ENCODE measurements around the gene CDH22. TPM values are rescaled to one million over a fixed set of nuclear protein-coding genes. Genes with fewer than 3 reads are reported as not detected.

Gene CDH22
- total and polyA plus RNA-seq, 2 experiments from 2014 or later = 0.08 to 0.10 TPM

DNA sequence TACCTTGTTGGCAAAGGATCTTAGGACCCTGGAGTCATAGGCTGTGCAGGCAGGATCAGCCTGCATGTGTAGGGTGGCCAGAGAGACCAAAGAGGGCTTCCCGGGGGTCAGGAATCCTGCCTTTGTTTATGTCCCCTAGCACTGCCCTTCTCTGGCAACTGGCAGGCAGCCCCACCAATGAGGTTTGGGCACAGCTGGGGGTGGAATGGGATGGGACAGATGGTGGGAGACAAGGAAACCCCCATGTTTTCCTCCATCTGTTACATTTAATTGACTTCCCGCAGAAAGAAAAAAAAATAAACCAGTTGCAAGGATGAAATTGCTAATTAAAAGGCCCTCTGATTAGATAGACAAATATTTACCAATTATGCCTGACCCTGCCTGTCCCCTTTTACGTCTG is 162.6 kb downstream of the CDH22 start (continued):
- TF ChIP-seq, protein P1, sequence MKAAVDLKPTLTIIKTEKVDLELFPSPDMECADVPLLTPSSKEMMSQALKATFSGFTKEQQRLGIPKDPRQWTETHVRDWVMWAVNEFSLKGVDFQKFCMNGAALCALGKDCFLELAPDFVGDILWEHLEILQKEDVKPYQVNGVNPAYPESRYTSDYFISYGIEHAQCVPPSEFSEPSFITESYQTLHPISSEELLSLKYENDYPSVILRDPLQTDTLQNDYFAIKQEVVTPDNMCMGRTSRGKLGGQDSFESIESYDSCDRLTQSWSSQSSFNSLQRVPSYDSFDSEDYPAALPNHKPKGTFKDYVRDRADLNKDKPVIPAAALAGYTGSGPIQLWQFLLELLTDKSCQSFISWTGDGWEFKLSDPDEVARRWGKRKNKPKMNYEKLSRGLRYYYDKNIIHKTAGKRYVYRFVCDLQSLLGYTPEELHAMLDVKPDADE (IDR thresholded peaks at IDR 0.05) = no peak
- TF ChIP-seq JUNB (IDR thresholded peaks at IDR 0.05; ENCODE audit: unreplicated experiment) = no peak
- TF ChIP-seq, protein P2, sequence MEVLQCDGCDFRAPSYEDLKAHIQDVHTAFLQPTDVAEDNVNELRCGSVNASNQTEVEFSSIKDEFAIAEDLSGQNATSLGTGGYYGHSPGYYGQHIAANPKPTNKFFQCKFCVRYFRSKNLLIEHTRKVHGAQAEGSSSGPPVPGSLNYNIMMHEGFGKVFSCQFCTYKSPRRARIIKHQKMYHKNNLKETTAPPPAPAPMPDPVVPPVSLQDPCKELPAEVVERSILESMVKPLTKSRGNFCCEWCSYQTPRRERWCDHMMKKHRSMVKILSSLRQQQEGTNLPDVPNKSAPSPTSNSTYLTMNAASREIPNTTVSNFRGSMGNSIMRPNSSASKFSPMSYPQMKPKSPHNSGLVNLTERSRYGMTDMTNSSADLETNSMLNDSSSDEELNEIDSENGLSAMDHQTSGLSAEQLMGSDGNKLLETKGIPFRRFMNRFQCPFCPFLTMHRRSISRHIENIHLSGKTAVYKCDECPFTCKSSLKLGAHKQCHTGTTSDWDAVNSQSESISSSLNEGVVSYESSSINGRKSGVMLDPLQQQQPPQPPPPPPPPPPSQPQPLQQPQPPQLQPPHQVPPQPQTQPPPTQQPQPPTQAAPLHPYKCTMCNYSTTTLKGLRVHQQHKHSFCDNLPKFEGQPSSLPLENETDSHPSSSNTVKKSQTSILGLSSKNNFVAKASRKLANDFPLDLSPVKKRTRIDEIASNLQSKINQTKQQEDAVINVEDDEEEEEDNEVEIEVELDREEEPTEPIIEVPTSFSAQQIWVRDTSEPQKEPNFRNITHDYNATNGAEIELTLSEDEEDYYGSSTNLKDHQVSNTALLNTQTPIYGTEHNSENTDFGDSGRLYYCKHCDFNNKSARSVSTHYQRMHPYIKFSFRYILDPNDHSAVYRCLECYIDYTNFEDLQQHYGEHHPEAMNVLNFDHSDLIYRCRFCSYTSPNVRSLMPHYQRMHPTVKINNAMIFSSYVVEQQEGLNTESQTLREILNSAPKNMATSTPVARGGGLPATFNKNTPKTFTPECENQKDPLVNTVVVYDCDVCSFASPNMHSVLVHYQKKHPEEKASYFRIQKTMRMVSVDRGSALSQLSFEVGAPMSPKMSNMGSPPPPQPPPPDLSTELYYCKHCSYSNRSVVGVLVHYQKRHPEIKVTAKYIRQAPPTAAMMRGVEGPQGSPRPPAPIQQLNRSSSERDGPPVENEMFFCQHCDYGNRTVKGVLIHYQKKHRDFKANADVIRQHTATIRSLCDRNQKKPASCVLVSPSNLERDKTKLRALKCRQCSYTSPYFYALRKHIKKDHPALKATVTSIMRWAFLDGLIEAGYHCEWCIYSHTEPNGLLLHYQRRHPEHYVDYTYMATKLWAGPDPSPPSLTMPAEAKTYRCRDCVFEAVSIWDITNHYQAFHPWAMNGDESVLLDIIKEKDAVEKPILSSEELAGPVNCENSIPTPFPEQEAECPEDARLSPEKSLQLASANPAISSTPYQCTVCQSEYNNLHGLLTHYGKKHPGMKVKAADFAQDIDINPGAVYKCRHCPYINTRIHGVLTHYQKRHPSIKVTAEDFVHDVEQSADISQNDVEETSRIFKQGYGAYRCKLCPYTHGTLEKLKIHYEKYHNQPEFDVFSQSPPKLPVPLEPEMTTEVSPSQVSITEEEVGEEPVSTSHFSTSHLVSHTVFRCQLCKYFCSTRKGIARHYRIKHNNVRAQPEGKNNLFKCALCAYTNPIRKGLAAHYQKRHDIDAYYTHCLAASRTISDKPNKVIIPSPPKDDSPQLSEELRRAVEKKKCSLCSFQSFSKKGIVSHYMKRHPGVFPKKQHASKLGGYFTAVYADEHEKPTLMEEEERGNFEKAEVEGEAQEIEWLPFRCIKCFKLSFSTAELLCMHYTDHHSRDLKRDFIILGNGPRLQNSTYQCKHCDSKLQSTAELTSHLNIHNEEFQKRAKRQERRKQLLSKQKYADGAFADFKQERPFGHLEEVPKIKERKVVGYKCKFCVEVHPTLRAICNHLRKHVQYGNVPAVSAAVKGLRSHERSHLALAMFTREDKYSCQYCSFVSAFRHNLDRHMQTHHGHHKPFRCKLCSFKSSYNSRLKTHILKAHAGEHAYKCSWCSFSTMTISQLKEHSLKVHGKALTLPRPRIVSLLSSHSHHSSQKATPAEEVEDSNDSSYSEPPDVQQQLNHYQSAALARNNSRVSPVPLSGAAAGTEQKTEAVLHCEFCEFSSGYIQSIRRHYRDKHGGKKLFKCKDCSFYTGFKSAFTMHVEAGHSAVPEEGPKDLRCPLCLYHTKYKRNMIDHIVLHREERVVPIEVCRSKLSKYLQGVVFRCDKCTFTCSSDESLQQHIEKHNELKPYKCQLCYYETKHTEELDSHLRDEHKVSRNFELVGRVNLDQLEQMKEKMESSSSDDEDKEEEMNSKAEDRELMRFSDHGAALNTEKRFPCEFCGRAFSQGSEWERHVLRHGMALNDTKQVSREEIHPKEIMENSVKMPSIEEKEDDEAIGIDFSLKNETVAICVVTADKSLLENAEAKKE (CRISPR knock-in tag; IDR thresholded peaks at IDR 0.05) = no peak
- TF ChIP-seq STAT1 (IDR thresholded peaks at IDR 0.05; ENCODE audit: unreplicated experiment) = no peak

DNA sequence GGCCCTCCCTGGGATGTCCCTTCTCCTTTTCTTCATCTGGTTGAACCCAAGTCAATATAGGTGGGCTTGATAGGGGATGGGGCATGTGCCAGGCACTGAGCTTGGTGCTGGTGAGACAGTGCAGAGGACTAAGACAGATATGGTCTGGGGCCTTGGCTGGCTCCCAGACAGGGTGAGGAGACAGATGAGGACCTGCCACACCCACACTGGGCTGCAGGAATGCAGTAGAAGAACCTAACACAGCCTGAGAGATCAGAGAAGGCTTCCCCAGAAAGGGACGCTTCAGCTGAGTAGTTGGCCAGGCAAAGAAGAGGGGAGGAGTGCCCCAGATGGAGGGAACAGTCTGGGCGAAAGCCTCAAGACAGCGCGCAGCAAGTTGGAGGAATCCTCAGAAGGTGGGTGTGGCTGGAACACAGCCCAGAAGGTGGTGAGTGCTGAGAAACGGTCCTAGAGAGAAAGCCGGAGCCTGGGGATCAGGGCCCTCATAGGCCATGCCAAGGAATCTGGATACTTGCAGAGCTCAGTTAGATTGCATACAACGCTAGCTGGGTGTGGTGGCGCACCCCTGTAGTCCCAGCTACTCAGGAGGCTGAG is 163.8 kb downstream of the CDH22 start:
- H3F3A ChIP-seq (replicated peaks; ENCODE audit: low read depth) = no peaks in the 10 kb centered on the region
- Mint-ChIP-seq H3K9me3 (no peaks in the 10 kb centered on the region), H3K36me3 (ENCODE audit: low read depth) (no peaks in the 10 kb centered on the region), H3K4me1 (peaks cover 16% of the 10 kb centered on the region), H3K4me3 (no peak overlapping the region), H3K27ac (no peak overlapping the region), H3K27me3 (ENCODE audit: insufficient read depth, low read depth, poor library complexity) (no peaks in the 10 kb centered on the region)
- ATAC-seq (no peak), DNase-seq (ENCODE audit: low spot score) (no peak)
- H3K27ac ChIP-seq (ENCODE audit: low read depth) = no peak overlapping the region
- no peaks in the 10 kb centered on the region for H3K27me3 ChIP-seq (ENCODE audit: insufficient read depth)
- no peak overlapping the region for H3K4me2 ChIP-seq
- H3K36me3 ChIP-seq (ENCODE audit: insufficient read depth) = no peaks in the 10 kb centered on the region
- H3K4me3 ChIP-seq = no peak overlapping the region
- TF ChIP-seq, protein P2 (CRISPR knock-in tag; IDR thresholded peaks at IDR 0.05) = no peak
- no peak for TF ChIP-seq EZH2 (IDR thresholded peaks at IDR 0.05; ENCODE audit: low read depth, unreplicated experiment)
- no peak overlapping the region for H2AFZ ChIP-seq
- no peaks in the 10 kb centered on the region for H3K79me2 ChIP-seq (replicated peaks; ENCODE audit: insufficient read depth)
- H3K9me2 ChIP-seq (ENCODE audit: insufficient read depth) = no peaks in the 10 kb centered on the region
- H4K20me1 ChIP-seq (replicated peaks; ENCODE audit: insufficient read depth) = no peaks in the 10 kb centered on the region
- H3K4me1 ChIP-seq (ENCODE audit: insufficient read depth) = peaks cover 4% of the 10 kb centered on the region; the same call in 1 of the 2 replicates

All from GM23338 (cell line).